AG08396 (cell line): ENCODE measurements around the gene TBC1D32.
"Not testable (repeated sequence)": the region's sequence is repeated elsewhere in the genome, so short reads cannot be mapped to it uniquely, and the experiment has no call there.

Experiments used
- DNase-seq: peaks from one replicate; pipeline ENCODE4 v3.0.0; 2012; ENCODE audit warnings: low spot score, mixed read lengths

TBC1D32 gene

DNA sequence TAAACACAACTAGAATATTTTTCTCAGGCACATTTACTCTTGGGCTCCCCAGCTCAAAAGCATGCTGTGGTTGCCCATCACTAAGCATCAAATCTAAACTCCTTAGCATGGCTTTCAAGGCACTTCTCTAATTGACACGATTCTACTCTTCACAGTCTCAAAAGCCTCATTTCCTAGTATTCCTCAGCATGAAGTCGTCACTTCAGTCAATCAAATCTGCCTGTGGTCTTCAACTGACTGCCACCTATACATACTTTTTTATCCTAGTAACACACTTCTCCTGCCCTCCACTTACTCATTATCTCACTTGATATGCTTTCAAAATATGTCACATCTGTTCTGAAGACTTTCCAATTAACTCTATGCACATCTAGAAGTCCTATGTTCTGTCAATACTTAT lies 110.3 kb downstream of the TBC1D32 start:
- DNase-seq = no peak

DNA sequence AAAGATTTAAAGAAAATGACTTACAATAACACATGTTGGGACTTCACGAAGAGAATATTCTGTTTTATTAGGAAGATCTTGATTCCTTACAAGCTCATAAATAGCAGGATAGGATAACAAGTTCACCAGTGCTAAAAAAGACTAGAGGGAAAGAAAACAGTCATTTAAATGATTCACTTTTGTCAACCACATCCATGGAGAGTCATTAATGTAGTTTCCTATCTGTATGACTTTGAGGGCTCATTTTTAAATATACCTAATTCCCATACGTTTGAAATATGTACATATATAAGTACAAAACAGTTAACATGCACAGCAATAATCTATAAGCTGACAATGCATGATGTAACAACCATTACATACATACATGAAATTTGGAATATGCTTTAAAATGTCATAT lies 111.1 kb downstream of the TBC1D32 start:
- no peak for DNase-seq

DNA sequence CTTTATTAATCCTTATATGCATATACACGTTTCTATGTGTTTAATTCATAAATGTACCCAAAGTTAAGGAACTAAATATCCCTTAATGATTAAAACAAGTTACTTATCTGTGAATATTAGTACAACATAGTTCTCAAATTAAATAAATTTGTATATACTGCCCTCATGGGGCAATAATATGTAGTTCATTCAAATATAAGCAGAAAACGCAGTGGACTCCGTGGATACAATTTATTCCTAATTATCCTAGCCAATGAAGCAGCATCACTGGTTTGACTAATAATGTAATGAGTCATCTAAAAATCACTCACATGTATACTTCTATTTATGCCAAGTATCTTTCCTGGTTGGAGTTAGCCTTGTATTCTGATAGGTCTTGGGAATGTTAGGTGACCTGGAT lies 111.6 kb downstream of the TBC1D32 start:
- peak; percentile 29 for DNase-seq

DNA sequence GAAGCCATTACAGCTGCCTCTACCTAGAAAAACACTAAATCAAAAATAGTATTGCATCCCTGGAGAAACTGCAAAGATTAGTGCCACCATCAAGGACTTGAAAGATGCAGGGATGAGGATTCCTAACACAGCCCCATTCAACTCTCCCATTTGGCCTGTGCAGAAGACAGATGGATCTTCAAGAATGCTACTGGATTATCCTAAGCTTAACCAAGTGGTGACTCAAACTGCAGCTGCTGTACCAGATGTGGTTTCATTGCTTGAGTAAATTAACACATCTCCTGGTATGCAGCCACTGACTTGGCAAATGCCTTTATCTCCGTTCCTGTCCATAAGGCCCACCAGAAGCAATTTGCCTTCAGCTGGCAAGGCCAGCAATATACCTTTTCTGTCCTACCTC lies 117.4 kb downstream of the TBC1D32 start:
- no peak for DNase-seq

DNA sequence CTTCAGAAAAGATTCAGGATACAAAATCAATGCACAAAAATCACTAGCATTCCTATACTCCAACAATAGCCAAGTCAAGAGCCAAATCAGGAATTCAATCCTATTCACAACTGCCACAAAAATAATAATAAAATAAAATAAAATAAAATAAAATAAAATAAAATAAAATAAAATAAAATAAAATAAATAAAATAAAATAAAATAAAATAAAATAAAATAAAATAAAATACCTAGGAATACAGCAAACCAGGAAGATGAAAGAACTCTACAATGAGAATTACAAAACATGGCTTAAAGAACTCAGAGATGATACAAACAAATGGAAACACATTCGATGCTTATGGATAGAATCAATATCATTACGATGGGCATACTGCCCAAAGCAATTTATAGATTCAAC lies 120.9 kb downstream of the TBC1D32 start:
- not testable (repeated sequence) for DNase-seq

DNA sequence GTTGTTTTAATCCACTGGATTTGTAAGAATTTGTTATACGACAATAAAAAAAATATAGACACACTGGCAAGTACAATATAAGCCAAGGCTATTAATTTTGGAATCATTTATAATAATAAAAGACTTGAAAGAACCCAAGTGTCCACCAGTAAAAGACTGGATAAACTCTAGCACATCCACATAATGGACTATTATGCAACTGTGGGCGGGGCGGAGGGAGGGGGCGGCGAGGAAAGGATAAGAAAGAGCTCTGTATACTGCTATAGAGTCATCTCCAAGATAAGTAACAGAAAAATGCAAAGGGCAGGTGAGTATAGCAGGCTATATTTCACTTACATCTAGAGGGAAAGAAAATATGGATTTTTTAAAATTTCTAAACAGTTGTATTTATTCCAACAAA lies 123.3 kb downstream of the TBC1D32 start:
- no peak for DNase-seq

DNA sequence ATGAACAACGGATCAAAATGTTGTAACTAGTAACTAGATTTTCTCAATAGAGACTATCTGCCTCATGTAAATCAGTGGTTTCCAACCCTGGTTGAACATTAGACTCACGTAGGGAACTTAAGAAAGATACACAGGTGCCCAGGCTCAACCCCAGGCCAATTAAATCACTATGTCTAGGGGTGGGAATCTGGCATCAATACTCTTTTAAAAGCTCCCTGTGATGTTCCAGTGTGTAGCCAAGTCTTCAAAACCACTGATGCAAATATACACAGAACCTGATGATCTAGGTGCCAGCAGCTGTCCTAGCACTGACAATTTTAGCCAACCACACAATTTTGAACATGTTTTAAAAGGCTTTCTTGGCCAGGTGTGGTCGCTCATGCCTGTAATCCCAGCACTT lies 128.7 kb downstream of the TBC1D32 start:
- no peak for DNase-seq

DNA sequence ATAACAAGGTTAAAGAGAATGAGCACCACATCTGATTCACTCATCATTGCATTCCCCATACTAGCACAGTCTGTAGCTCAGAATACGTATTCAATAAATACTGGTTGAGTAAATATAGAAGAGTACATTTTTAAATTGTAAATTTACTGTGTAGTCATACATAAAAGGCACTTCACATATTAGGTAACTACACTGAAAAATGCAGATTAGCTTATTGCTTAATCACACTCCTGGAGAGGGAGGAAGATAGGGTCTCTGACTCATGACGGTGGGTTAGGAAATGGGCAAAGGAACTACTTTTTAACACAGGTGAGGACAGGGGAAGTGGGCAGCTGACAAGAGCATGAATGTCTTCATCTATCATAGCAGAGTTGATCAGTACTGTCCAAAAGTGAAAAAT lies 133.2 kb downstream of the TBC1D32 start:
- no peak for DNase-seq

DNA sequence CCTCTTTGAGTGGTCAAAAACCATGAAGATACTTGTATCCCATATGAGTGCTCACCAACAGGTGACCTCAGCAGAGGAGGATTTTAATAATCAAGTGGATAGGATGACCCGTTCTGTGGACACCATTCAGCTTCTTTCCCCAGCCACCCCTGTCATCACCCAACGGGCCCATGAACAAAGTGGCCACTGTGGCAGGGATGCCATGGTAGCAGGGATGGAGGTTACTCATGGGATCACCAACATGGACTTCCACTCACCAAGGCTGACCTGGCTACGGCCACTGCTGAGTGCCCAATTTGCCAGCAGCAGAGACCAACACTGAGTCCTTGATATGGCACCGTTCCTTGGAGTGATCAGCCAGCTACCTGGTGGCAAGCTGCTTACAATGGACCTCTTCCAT lies 138.2 kb downstream of the TBC1D32 start:
- DNase-seq = not testable (repeated sequence)

DNA sequence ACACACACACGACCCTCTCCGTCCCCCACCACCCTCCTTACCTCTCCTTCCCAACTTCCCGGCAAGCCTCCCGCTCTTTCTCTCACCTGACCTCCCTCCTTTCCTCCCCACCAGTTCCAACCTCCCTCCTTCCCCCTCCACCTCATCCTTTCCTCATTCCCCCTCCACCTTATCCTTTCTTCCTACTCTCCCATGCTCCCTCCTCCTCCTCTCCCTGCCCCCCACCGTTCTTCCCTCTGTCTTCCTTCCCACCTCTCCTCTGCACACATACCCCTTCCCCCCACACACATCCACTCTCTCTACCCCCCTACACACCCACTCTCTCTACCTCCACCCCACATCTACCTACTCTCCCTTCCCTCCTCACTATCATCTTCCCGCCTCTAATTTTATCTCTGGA lies 144.2 kb downstream of the TBC1D32 start:
- no peak for DNase-seq

DNA sequence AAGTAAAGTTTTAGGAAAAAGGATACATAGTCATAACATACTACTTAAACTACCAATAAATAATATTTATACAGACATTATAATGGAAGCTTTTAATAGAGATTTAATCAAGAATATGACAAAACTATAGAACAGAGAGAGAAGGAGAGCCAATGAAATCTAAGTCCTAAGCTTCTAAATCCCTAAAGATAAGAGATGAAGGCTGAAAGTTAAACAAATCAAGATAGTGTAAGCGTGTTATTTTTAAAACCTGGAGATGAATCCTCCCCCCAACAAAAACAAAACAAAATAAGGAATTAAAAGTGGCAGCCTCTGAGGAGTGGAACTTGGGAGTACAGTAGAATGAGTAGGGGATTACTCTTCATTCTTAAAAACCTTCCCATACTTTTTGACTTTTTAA lies 145.9 kb downstream of the TBC1D32 start:
- no peak for DNase-seq

DNA sequence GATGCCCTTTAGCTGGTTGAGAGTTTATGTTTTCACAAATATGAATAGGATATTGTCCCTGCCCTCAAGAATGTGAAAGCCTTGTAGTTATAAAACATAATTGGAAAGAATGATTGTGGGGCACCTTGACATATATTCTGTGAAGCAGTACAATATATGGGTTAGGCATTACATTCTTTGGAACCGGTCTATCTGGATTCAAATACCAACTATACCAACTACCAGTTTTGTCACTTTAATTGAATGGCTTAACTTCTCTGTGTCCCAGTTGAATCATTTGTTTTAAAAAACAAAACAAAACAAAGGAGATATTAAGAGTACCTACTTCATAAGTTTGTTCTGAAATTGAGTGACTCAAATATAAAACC lies 146.5 kb downstream of the TBC1D32 start:
- DNase-seq = no peak

DNA sequence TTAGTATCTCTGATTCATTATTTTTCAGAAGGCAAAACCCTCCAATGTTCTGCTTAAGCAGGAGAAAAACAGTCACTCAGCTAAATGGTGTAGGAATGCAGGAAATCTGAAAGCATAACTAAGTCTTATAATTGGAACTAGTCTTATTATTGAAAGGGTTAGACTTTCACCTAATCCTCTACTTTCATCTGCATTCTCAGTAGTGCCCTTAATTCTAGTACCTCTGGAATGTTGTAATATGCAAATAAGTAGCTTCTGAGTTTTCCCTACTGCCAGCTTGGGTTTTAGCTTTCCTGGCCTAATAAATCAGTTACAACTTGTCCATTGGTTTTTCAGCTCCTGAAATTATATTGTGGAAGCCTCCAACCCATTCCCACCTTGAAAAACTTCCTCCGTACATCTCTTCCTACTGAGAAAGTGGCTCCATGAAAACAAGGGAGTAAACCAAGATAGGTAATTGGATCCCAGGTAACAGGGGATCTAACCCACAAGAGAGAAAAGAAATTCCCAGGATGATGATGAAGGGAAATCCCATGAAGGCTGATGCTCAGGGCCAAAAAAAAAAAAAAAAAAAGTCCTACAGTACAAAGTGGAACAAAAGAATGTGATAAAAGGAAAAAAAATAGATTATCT lies 147.0 kb downstream of the TBC1D32 start:
- DNase-seq = no peak

DNA sequence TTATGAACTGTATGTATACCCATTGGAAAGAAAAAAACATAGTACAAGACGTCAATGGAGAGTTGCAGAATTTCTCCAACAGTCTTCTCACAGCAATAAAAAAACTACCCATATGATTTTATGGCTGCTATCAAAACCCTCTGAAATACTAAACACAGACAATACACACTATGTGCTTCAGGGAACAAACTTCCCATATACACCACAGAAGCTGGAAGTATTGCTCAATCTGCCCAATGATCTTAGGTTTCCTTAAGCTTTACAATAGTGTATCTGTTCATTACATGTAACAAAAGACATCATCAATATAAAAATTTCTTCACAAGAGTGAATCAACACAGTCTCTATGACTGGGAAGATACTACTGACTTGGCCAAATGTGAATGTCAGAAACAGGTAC lies 150.5 kb downstream of the TBC1D32 start:
- no peak for DNase-seq

DNA sequence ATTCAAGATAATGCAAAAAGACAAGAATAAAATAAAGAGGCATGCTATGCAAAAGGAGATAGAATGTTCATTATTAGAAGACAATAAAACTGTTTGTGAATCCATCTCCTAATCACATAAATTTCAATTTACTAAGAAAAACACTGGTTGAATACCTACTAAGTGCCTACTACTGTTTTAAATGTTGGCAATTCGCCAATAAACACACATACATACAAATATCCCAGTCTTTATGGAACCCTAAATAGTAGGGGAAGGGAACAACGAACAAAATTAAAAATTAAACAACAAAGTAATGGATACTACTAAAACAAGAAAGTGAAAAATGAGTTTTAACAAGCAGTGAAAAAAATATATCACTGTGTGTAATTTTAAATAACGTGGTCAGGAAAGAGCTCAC lies 158.5 kb downstream of the TBC1D32 start:
- no peak for DNase-seq

DNA sequence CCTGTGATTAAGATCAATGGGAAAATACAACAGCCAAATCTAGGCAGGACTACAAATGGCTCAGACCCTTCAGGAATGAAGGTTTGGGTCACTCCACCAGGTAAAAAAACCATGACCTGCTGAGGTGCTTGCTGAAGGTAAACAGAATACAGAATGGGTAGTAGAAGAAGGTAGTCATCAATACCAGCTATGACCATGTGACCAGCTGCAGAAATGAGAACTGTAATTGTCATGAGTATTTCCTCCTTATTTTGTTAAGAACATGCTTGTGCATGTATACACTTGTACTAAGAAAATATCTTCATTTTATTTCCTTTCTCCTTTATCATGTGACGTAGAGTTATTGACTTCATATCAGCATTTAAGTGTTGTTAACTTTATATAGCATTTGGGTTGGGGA lies 161.8 kb downstream of the TBC1D32 start:
- DNase-seq = not testable (repeated sequence)

DNA sequence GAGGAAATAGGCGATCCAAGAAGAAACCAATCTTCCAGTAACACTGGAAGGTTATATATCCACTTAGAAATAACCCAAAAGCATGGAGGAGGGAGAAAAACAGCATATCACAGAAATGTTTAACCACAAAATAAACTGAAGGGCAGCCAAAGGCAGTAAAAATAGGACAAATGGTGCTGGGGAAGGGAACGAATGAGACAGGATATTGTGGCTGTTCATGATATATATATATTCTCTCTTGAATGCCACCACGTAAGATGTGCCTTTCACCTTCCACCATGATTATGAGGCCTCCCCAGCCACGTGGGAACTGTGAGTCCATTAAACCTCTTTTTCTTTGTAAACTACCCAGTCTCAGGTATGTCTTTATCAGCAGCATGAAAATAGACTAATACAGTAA lies 162.4 kb downstream of the TBC1D32 start:
- DNase-seq = no peak

DNA sequence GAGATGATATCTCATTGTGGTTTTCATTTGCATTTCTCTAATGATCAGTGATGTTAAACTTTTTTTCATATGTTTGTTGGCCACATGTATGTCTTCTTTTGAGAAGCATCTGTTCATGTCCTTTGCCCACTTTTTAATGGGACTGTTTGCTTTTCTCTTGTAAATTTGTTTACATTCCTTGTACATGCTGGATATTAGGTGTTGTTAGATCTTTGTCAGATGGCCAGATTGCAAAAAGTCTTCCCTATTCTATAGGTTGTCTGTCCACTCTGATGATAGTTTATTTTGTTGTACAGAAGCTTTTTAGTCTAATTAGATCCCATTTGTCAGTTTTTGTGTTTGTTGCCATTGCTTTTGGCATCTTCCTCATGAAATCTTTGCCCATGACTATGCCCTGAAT lies 172.4 kb downstream of the TBC1D32 start:
- DNase-seq = no peak

DNA sequence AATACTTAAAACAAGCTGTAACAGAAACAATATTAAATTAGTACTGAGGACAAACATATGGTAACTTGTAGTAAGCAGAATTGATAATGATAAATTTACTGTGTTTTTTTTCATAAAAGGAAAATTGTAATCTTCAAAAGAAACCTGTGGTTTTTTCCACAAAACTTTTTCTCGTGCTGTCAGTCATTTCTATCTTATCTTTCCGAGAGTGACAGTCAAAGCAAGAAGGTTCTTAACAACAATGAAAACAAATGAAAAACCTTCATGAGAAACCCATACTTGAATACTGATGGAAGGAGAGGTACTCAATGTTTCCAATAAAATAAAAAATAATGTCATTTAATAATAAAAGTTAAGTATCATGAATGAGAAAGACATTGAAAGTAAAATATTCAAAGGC lies 174.0 kb downstream of the TBC1D32 start:
- DNase-seq = no peak

DNA sequence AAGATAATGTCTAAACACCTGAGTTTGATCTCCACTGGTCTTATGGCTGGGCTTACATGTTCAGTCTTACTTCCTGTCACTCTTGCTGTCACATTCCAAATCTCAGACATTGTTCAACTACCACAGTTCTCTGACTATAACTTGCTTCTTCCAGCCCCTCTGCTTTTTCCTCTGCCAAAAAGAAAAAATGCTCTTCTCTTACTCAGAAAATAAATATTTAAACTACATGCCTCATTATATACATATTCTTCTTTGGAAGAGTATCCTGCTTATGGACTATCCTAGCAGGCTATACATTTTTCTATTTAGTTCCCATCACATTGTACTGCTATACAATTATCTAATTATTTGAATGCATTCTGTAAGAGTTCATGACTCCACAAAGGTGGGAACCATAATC lies 175.4 kb downstream of the TBC1D32 start:
- DNase-seq = no peak

DNA sequence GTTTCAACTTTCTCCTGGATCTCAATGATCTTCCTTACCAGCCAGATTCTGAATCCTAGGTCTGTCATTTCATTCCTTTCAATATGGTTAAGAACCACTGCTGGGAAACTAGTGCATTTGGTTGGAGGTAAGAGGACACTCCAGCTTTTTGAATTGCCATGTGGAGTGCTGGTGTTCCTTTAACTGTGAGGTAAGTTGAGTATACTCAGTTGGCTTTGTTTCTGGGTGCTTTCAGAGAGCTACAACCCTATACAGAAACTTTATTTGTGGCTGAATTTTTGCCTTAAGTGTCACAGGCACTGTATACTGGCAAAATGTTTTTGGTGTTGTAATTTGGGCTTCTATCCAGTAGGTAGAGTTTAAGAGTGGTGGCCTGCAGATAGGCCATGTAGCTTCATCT lies 175.8 kb downstream of the TBC1D32 start:
- no peak for DNase-seq

DNA sequence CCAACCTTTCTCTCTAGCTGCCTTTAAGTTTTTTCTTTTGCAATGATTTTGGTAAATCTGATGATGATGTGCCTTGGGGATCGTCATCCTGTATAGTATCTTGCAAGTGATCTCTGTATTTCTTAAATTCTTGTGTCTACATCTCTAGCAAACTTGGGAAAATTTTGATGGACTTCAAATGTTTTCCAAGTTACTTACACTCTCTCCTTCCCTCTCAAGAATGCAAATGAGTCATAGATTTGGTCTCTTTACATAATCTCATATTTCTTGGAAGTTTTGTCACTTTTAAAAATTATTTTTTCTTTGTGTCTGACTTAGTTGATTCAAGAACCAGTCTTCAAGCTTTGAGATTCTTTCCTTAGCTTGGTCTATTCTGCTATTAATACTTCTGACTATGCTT lies 176.4 kb downstream of the TBC1D32 start:
- no peak for DNase-seq

DNA sequence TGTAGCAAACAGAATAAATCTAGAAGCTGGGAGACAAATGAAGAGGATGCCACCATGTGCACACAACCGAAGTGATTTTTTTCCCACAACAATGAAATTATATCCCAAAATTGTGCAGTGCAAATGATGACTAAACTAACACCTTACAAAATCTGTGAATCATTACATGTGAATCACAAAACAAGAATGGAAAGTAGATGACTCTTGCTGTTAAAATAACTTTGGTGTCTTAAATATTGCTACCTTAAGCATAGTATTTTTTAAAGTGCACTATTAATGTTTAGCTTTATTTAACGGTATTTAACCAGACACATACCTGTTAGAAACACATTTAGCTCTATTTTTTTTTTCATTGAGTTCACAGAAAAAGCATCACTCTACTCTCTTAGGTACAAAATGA lies 190.8 kb downstream of the TBC1D32 start:
- no peak for DNase-seq

DNA sequence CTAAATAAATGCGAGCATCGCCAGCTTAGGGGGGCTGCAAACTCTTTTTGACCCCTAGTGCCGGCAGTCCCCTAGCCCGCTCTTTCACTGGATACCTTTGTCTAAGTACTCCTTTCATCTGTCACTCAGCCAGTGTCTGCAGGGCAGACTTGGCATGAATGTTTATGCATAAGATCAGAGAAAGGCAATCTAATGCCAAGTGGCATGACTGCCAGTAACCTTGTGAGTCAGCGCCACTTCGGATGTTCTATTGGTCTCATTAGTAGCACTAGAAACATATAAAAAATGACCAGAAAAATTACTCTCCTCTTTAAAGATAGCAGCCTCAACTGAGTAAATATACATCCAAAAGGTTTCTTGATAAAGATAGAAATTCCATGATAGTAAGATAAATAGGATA lies 192.2 kb downstream of the TBC1D32 start:
- DNase-seq = no peak

DNA sequence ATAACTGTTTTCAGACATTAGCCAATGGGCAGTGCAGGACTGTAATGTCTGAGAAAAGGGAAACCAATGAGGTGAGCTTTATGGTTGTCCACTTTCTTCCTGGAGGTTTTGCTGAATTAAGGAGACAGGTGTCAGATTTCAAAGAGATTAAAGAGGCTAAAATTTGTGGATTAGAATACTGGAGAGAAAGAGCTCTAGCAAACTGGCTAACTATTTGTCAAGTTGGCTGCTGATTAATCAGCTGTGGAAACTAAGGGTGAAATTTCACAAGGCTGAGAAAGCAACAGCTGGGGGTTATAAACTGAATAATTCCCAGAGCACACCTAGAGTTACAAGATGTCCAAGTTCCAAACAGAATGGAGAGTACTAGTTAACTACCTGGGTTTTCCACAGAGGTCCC lies 198.9 kb downstream of the TBC1D32 start:
- no peak for DNase-seq
